ENCODE measurements around the gene CCRL2. TPM values are rescaled to one million over a fixed set of nuclear protein-coding genes. Genes with fewer than 3 reads are reported as not detected.

Gene CCRL2
- total RNA-seq, 4 donors from 2014 or later: 13.5 to 21.2 (median 16.0) TPM; not detected in 1

- no peak overlapping the region for H3K27ac ChIP-seq
- H3K9me3 ChIP-seq: no peaks in the 10 kb centered on the region
- H3K4me3 ChIP-seq: no peak overlapping the region
- TF ChIP-seq CTCF (IDR thresholded peaks at IDR 0.05) (no peak), POLR2A (IDR thresholded peaks at IDR 0.05) (no peak)
- no peaks in the 10 kb centered on the region for H3K27me3 ChIP-seq
- peak in 1 of 3 donors; percentile 50 for DNase-seq
- H3K36me3 ChIP-seq: no peaks in the 10 kb centered on the region
- no peaks in the 10 kb centered on the region for H3K4me1 ChIP-seq
Observed at GRCh38 chr3:46448721-46449120, 41.7 kb downstream of the CCRL2 start.

GRCh38 chr3:46449755-46450552 lies 42.9 kb downstream of the CCRL2 start:
- DNase-seq: no peak
- no peaks in the 10 kb centered on the region for H3K27me3 ChIP-seq
- no peaks in the 10 kb centered on the region for H3K9me3 ChIP-seq
- TF ChIP-seq CTCF (IDR thresholded peaks at IDR 0.05): peak in 5 of 6 experiments; percentile 29 to 54 (median 38)
- TF ChIP-seq POLR2A (IDR thresholded peaks at IDR 0.05): no peak
- no peaks in the 10 kb centered on the region for H3K36me3 ChIP-seq
- H3K27ac ChIP-seq: no peak overlapping the region
- H3K4me1 ChIP-seq: peaks cover 0 to 4% (median 0%) of the 10 kb centered on the region in 4 donors
- H3K4me3 ChIP-seq: no peak overlapping the region

- TF ChIP-seq CTCF (IDR thresholded peaks at IDR 0.05) (no peak), POLR2A (IDR thresholded peaks at IDR 0.05) (no peak)
- DNase-seq: no peak
- no peaks in the 10 kb centered on the region for H3K27me3 ChIP-seq
- no peaks in the 10 kb centered on the region for H3K36me3 ChIP-seq
- H3K27ac ChIP-seq: no peak overlapping the region
- peaks cover 0 to 4% (median 0%) of the 10 kb centered on the region in 4 donors for H3K4me1 ChIP-seq
- no peaks in the 10 kb centered on the region for H3K9me3 ChIP-seq
- no peak overlapping the region for H3K4me3 ChIP-seq
Observed at GRCh38 chr3:46453526-46454208, 46.6 kb downstream of the CCRL2 start.

GRCh38 chr3:46454209-46454595 lies 47.1 kb downstream of the CCRL2 start:
- Histone ChIP-seq H3K27ac (no peak overlapping the region), H3K36me3 (no peaks in the 10 kb centered on the region), H3K4me1 (peaks cover 0 to 4% (median 0%) of the 10 kb centered on the region in 4 donors), H3K27me3 (no peaks in the 10 kb centered on the region), H3K4me3 (no peak overlapping the region), H3K9me3 (no peaks in the 10 kb centered on the region)
- no peak for TF ChIP-seq CTCF (IDR thresholded peaks at IDR 0.05)
- no peak for TF ChIP-seq POLR2A (IDR thresholded peaks at IDR 0.05)
- DNase-seq: peak in 1 of 3 donors; percentile 42

- Histone ChIP-seq H3K9me3 (no peaks in the 10 kb centered on the region), H3K4me1 (peaks cover 0 to 4% (median 0%) of the 10 kb centered on the region in 4 donors), H3K36me3 (no peaks in the 10 kb centered on the region), H3K27ac (no peak overlapping the region), H3K27me3 (no peaks in the 10 kb centered on the region), H3K4me3 (no peak overlapping the region)
- no peak for DNase-seq
- no peak for TF ChIP-seq CTCF (IDR thresholded peaks at IDR 0.05)
- TF ChIP-seq POLR2A (IDR thresholded peaks at IDR 0.05): no peak
Observed at GRCh38 chr3:46454606-46455005, 47.5 kb downstream of the CCRL2 start.
